ENCODE measurements around the gene MINDY1.

MINDY1 gene

DNA sequence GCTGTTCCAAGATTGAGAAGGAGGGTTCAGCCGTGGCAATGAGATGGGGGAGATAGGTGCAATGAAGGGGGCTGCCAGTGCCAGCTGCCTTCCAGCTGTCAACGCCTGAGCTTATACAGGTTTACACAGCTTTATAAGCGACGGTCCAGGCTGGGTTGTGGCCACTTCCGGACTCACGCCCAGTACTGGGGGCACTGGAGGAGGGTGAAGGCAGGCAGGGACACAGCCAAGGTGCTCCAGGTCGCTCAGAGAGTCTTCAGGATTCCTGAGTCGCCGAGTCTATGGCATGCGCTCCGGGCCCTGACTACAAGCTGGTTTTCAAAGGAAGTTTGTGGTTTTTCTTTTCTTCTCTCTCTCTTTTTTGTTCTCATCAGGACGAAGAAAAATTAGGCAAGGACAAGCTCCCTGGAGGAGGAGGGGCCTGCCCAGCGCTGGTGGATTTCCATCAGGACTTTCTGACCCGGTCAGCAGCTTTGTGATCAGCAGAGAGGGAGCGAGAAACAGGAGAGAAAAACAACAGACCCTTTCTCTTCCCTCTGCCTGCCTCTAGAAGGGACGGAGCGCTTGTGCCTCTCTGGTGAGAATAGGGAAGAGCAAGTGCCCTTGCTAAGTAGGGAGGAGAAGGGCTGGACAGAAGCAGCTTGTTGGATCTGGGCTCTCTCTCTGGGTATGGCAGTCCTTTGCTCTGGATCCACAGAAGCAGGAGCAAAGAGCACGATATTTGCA, at the start of gene MINDY1:
MINDY1 (minus strand) TSS at position 576 of the 726 bp plus-strand sequence. CDS start 4,285 bp downstream, outside the sequence.
- DNase-seq (ENCODE audit: low read depth in 2 of 2) = peak; percentile 40 to 50

GRCh38 chr1:151056149-151056548, 49.4 kb upstream of the MINDY1 start:
- DNase-seq (ENCODE audit: low read depth in 2 of 2) = no peak

DNA sequence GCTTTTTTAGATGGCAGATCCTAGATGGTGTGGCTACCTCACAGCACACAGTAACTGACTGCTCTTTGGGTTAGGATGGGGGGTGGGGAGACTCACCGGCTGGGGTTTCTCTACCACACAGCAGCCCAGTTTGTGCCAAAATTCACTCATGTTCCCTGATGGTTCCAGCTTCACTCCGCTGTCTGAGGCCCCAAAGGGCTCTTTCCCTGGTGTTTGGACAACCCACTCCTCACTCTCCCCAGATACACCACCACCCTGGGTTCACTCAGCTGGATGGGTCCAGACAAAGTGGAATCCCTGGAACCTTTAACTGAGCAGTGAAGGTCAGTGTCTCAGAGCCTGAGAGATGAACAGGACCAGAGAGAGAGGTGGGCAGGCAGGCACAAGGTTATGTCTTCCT, 48.9 kb upstream of the MINDY1 start:
- no peak for DNase-seq (ENCODE audit: low read depth in 2 of 2)

- no peak for DNase-seq (ENCODE audit: low read depth in 2 of 2)
Measured at GRCh38 chr1:151054971-151055547, 48.4 kb upstream of the MINDY1 start.

DNA sequence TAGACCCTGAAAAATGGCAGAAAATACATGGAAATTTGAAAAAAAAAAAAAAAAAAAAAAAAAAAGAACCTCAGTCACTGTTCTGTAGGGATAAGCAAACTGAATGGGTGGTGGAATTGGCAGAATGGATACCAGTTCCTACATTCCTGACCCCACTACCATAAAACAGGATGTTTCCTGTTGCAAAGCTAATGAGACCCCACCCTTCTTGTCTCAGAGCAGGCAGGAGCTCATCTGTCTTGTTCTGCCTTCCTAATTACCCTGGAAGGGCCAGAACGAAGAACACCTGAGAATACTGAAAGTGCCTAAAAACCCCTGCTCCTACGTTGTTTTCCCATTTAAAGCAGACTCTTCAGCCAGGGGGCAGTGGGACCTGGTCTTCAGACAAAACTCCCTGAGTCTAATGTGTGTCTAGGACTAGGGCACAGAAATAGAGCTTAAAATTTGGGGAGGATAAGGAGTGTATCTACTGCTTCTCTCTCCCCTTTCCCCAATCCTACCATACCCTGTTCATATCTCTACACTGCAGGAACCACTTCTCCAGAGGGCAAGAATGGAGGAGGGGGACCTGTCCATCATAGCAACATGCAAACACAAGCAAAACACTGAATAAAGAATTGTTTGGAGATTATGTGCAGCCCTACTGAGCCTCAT, 44.8 kb upstream of the MINDY1 start:
- no peak for DNase-seq (ENCODE audit: low read depth in 2 of 2)

DNA sequence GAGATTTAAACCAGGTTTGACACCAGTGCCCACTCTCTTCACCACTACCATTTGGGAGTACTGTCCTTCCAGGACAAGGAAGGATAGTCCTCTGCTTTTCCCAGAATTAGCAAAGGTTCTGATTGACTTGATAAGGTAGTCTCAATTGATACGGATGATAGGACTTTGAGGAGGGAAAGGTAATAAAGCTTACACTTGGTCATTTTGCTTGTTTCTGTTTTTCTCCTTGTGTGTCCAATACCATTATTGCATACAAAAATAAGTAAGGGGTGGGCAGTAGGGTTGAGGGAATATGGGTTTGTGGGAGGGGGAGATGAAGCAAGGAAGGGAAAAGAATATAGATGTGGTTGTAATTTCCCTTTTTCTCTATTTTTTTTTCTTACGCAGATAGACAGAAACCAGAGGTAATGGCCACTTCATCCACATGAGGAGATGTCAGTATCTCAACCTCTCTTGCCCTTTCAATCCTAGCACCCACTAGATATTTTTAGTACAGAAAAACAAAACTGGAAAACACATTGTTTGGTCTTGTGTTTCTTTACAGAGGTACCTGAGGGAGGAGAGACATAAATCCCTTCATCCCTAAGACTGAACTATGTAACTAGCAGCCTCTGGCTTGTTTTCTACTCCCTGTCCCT, 43.5 kb upstream of the MINDY1 start:
- no peak for DNase-seq (ENCODE audit: low read depth in 2 of 2)

DNA sequence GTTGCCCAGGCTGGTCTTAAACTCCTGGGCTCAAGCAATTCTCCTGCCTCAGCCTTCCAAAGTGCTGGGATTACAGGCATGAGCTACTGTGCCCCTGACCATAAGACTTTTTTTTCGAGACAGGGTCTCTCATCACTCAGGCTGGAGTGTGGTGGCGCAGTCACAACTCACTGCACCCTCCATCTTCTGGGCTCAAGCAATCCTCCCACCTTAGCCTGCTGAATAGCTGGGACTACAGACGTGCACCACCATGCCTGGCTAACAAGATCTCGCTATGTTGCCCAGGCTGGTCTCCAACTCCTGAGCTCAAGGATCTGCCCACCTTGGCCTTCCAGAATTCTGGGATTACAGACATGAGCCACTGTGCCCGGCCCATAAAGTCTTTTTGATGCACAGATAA, 42.8 kb upstream of the MINDY1 start:
- DNase-seq (ENCODE audit: low read depth in 2 of 2) = no peak

DNA sequence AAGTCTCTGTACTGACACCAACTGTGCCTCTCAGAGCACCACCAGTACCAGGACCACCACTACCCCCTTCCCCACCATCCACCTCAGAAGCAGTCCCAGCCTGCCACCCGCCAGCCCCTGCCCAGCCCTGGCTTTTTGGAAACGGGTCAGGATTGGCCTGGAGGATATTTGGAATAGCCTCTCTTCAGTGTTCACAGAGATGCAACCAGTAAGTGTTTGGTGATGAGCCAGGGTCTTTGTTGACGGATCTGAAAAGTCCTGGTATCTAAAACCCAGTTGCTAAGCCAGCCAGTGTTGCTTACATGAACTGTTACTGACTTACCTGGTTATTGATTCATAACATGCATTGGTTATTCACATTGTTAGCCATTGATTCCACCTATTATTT, 41.9 kb upstream of the MINDY1 start:
- no peak for DNase-seq (ENCODE audit: low read depth in 2 of 2)

DNA sequence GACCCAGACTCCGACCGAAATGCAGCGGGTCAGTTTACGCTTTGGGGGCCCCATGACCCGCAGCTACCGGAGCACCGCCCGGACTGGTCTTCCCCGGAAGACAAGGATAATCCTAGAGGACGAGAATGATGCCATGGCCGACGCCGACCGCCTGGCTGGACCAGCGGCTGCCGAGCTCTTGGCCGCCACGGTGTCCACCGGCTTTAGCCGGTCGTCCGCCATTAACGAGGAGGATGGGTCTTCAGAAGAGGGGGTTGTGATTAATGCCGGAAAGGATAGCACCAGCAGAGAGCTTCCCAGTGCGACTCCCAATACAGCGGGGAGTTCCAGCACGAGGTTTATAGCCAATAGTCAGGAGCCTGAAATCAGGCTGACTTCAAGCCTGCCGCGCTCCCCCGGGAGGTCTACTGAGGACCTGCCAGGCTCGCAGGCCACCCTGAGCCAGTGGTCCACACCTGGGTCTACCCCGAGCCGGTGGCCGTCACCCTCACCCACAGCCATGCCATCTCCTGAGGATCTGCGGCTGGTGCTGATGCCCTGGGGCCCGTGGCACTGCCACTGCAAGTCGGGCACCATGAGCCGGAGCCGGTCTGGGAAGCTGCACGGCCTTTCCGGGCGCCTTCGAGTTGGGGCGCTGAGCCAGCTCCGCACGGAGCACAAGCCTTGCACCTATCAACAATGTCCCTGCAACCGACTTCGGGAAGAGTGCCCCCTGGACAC, 41.4 kb upstream of the MINDY1 start:
- DNase-seq (ENCODE audit: low read depth in 2 of 2) = peak in 1 of 2 experiments; percentile 15

GRCh38 chr1:151047591-151047924, 40.9 kb upstream of the MINDY1 start, which contains the start of gene C1orf56:
C1orf56 (plus strand) TSS chr1:151047751; CDS start chr1:151047848, 97 bp downstream.
- peak in 1 of 2 experiments; percentile 22 for DNase-seq (ENCODE audit: low read depth in 2 of 2)

GRCh38 chr1:151043163-151043562, 36.5 kb upstream of the MINDY1 start:
- no peak for DNase-seq (ENCODE audit: low read depth in 2 of 2)

DNA sequence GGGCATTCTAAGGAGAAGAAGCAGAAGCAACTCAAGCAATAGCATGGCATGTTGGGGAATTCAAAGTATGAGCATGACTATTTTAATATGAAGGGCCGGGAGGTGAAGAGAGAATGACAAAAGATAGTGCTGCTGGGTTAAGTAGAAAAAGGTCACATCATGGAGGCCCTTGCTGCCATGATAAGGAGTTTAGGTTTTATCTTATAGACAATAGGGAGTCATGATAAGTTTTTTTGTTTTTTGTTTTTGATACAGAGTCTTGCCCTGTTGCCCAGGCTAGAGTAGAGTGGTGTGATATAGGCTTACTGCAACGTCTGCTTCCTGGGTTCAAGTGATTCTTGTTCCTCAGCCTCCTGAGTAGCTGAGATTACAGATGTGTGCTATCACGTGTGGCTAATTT, 32.8 kb upstream of the MINDY1 start:
- no peak for DNase-seq (ENCODE audit: low read depth in 2 of 2)

DNA sequence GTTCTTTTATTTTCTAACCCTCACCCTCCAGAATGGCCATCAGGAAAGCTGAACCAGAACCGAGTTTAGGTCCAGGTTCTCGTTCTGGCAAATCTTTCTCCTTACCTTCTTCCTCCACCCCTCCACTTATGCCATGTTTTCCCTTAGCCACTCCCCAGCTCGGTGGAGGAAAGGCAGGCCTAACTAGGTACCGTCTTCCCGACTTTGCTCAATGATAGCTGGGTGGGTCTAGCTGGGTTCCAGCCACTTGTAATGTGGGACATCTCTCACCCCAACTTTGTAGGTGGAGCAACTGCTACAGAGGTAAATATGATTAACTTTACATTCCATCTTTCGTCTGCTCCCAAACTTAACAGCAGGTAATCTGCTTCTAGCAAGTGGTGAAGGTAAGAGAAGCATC, 30.3 kb upstream of the MINDY1 start:
- no peak for DNase-seq (ENCODE audit: low read depth in 2 of 2)

DNA sequence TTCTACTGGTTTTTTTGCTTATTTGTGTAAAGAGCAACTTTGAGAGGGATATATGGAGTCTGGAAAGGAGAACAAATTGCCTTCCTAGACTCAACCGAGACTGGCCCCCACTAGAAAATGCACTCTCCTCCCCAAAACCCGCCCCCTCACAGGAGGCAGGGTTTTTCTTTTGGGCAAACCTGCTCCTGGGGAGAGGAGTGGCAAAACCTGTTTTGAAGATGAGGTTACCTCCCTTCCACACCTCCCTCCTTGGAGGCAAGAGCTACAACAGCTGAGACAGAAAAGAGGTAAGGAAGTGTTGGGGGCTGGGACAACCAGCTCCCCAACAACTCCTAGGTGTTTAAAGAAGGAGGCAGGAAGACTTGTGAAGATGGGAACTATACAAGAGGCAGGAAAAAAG, 29.7 kb upstream of the MINDY1 start, which contains the start of gene BNIPL:
BNIPL (plus strand) TSS at position 231 of the 400 bp plus-strand sequence; CDS start at position 371, 140 bp downstream.
- DNase-seq (ENCODE audit: low read depth in 2 of 2) = no peak

GRCh38 chr1:151035167-151035566, 28.5 kb upstream of the MINDY1 start:
- DNase-seq (ENCODE audit: low read depth in 2 of 2) = no peak

- no peak for DNase-seq (ENCODE audit: low read depth in 2 of 2)
Measured at GRCh38 chr1:151032164-151032563, 25.5 kb upstream of the MINDY1 start.

DNA sequence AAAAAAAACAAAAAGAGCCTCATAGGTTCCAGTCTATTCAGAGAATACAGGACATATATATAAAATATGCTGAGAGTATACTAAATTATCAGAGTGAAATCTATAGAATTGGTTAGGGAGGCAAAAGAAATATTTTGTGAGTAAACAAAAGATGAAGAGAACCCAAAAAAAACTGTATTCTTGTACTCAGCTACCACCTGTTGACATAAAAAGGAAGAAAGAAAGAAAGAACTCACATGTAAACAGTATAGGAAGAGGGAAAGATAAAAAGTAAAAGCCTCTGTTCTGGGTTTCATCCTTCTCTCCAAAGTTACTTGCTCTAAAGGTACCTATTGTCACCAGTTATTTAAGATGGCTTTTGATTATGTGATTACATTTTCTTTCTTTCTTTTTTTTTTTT, 19.8 kb upstream of the MINDY1 start:
- no peak for DNase-seq (ENCODE audit: low read depth in 2 of 2)

- DNase-seq (ENCODE audit: low read depth in 2 of 2) = peak in 1 of 2 experiments; percentile 21
Measured at GRCh38 chr1:151024540-151025146, 17.9 kb upstream of the MINDY1 start.

GRCh38 chr1:151013518-151013917, 6.8 kb upstream of the MINDY1 start:
- DNase-seq (ENCODE audit: low read depth in 2 of 2) = no peak

DNA sequence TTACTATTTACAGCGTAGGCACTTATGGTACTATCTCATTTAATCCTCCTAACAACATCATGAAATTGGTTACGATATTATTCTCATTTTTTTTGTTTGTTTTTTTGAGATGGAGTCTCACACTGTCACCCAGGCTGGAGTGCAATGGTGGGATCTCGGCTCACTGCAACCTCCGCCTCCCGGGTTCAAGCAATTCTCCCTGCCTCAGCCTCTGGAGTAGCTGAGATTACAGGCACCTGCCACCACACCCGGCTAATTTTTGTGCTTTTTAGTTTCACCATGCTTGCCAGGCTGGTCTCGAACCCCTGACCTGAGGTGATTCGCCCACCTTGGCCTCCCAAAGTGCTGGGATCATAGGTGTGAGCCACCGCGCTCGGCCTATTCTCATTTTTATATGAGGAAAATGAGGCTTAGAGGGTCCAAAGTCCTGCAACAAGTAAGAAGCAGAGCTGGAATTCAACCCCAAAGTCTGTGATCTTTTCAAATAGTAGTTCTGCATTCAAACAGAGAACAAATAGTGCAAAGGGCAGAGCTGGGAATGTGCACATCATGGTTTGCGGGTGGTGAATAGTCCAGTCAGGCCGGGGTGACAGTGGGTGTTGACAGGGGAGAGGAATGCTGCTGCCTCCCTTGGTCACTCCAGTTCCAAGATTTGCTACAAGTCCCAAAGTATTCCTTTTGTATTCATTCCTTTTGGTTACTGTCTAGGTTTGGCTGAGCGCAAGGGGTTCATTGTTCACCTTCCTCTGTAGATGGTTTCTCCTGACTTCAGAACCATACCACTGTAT, 6.2 kb upstream of the MINDY1 start:
- no peak for DNase-seq (ENCODE audit: low read depth in 2 of 2)

All from fibroblast of skin of left biceps (primary cell).